Left lung (tissue), 10 donors: ENCODE measurements around the gene OR10T2. TPM values are rescaled to one million over a fixed set of nuclear protein-coding genes. Genes with fewer than 3 reads are reported as not detected.
A peak's percentile ranks its signal among the peaks of the same experiment; 100 is the strongest.
"Not testable (repeated sequence)": the region's sequence is repeated elsewhere in the genome, so short reads cannot be mapped to it uniquely, and the experiment has no call there.

ENCODE experiments used
- ATAC-seq: fragments of 200-7000 bp; cut with Tn5 transposase; one replicate; pipeline ENCODE4 v1.9.1; 2020; ENCODE audit warnings: moderate library complexity
- DNase-seq, 4 donors: peaks; one replicate each; pipeline ENCODE4 v3.0.0-alpha.2; 2013 to 2020
- H3K27ac ChIP-seq, 2 donors: fragments of 200-600 bp; sonication (generic) in 1 of 2; one replicate each; pipeline versions ENCODE4 v1.5.0 to v1.8.0; 2020 to 2021
- H3K27me3 ChIP-seq, 2 donors: fragments of 200-600 bp; sonication (generic) in 1 of 2; one replicate each; pipeline versions ENCODE4 v1.5.0 to v1.8.0; 2020 to 2021
- H3K36me3 ChIP-seq, 2 donors: fragments of 200-600 bp; sonication (generic) in 1 of 2; one replicate each; pipeline versions ENCODE4 v1.5.0 to v1.8.0; 2020 to 2021
- H3K4me1 ChIP-seq, 2 donors: fragments of 200-600 bp; one replicate each; pipeline ENCODE4 v1.8.0; 2021
- H3K4me3 ChIP-seq, 2 donors: fragments of 200-600 bp; sonication (generic) in 1 of 2; one replicate each; pipeline versions ENCODE4 v1.5.0 to v1.8.0; 2020 to 2021; ENCODE audit warnings: mild to moderate bottlenecking in 1 of 2
- H3K9me3 ChIP-seq, 2 donors: fragments of 200-600 bp; sonication (generic) in 1 of 2; one replicate each; pipeline versions ENCODE4 v1.5.0 to v1.8.0; 2020 to 2021
- intact Hi-C, 2 donors: fragments of 100-400 bp; cut with DNase I; formaldehyde crosslinking; loops; one replicate each; pipeline versions ENCODE4 v1.11.2 to v1.14.2; 2022
- polyA plus RNA-seq, 6 donors: library from polyadenylated mRNA; unstranded; fragments of 120-200 nt; gene quantifications; one replicate each; pipeline ENCODE4 v1.2.1, GENCODE V29; 2013; ENCODE audit not compliant: insufficient read length in 6 of 6
- total RNA-seq, 2 donors: library from RNA; stranded (reverse); fragmentation: NEBNext Ultra II Directional; extraction: Animal tissue kit (Norgen Biotek cat#: 25700); gene quantifications; one replicate each; pipeline ENCODE4 v1.2.1, GENCODE V29; 2021
- TF ChIP-seq, protein P1 (sequence below), 2 donors: fragments of 200-600 bp; sonication (generic) in 1 of 2; IDR thresholded peaks; one replicate each; pipeline versions ENCODE4 v1.5.0 to v1.8.0; 2021; ENCODE audit warnings: antibody characterized with exemption in 2 of 2
- donor health status: DM: no; HTN: yes; CAD: no.
- donor health status: DM: no; HTN: no; CAD: no.

Gene OR10T2
- total and polyA plus RNA-seq, 8 donors = not detected

DNA sequence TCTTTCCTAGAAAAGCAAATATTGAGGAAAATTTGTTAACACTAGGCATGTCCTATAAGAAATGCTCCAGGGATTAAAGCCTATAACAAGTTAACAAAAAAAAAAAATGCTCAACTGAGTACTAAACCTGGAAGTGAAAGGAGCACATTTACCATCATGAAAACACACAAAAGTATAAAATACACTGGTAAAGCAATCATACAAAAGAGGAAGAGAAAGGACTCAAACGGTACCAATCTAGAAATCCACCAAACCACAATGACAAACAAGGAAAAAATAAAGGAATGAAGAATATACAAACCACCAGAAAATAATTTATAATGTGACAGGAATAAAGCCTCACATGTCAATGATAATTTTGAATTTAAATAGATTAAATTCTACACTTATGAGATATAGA is 24.4 kb downstream of the OR10T2 start:
- Histone ChIP-seq H3K4me3 (no peak overlapping the region), H3K27ac (no peak overlapping the region), H3K9me3 (peaks cover 0 to 13% of the 10 kb centered on the region in 2 donors), H3K27me3 (no peaks in the 10 kb centered on the region), H3K36me3 (no peaks in the 10 kb centered on the region), H3K4me1 (no peaks in the 10 kb centered on the region)
- ATAC-seq = no peak
- no peak for DNase-seq
- TF ChIP-seq, protein P1, sequence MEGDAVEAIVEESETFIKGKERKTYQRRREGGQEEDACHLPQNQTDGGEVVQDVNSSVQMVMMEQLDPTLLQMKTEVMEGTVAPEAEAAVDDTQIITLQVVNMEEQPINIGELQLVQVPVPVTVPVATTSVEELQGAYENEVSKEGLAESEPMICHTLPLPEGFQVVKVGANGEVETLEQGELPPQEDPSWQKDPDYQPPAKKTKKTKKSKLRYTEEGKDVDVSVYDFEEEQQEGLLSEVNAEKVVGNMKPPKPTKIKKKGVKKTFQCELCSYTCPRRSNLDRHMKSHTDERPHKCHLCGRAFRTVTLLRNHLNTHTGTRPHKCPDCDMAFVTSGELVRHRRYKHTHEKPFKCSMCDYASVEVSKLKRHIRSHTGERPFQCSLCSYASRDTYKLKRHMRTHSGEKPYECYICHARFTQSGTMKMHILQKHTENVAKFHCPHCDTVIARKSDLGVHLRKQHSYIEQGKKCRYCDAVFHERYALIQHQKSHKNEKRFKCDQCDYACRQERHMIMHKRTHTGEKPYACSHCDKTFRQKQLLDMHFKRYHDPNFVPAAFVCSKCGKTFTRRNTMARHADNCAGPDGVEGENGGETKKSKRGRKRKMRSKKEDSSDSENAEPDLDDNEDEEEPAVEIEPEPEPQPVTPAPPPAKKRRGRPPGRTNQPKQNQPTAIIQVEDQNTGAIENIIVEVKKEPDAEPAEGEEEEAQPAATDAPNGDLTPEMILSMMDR (IDR thresholded peaks at IDR 0.05) = no peak
- intact Hi-C loops = no loop called here

DNA sequence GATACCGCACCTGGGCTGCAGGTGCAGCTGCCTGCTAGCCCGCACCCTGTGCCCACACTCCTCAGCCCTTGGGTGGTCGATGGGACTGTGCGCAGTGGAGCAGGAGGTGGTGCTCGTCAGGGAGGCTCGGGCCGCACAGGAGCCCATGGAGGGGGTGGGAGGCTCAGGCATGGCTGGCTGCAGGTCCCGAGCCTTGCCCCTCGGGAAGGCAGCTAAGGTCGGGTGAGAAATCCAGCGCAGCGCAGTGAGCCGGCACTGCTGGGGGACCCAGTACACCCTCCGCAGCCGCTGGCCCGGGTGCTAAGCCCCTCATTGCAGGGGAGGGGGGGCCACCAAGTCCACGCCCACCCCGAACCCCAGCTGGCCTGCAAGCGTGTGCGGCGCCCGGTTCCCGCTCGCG is 25.2 kb downstream of the OR10T2 start:
- H3K9me3 ChIP-seq = peaks cover 0 to 13% of the 10 kb centered on the region in 2 donors
- H3K27ac ChIP-seq, intact Hi-C loops, H3K27me3 ChIP-seq, ATAC-seq, H3K4me3 ChIP-seq, H3K36me3 ChIP-seq, H3K4me1 ChIP-seq: not testable (repeated sequence)
- DNase-seq = peak in 1 of 4 donors; percentile 62

DNA sequence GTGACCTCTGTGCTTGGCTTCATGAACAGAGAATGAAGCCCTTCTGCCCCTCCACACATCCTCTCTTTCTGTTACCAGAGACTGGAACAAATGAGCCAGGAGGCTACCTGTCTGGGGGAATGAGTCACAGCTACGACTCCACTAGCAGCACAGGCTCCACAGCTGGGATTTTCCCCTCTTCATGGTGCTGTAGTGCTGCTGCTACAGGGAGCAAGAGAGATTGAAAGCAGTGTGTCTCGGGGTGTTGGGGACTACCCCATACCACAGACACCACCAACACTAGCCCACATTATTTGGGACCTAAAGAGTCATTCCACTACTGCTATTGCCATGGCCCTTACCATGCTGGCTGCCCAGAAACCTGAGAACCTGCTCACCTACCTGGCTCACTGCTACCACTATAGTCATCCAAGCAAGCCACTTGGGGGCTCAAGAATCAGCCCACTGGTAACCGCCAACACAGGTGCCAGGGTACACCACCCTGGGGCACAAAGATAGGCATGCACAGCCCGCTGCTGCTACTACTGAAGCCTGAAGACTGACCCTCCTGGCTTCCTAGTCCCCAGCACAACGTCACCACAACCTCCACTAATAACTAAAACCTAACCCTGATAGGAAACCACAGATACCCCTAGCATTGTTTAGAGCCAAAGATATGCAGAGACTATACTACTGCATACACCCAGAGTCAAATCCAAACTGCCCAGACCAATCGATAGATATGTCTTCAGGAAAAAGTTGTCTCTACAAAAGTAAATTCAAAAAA is 27.9 kb downstream of the OR10T2 start:
- Histone ChIP-seq H3K36me3 (no peaks in the 10 kb centered on the region), H3K27me3 (no peaks in the 10 kb centered on the region), H3K4me3 (no peak overlapping the region), H3K4me1 (no peaks in the 10 kb centered on the region), H3K9me3 (peaks cover 0 to 13% of the 10 kb centered on the region in 2 donors), H3K27ac (no peak overlapping the region)
- ATAC-seq (no peak), DNase-seq (no peak)
- intact Hi-C loops = no loop called here
- TF ChIP-seq, protein P1 (IDR thresholded peaks at IDR 0.05) = no peak

DNA sequence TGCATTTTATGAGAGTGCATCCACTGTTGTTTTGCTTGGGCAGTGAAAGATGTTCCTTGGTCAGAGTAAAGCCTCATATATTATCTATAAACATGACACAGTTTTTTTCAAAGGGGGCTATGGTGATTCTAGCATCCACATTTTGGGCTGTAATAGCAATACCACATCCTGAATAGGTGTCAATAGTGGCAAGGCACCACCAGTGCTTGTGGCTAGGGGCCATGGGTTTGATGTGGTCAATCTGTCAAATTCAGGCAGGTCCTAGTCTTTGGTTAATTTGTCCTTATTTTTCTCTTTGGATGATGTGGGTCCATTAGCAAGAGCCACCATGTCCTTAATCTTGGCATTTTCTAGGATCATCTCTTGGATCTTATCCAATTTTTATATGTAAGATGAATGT is 32.5 kb downstream of the OR10T2 start:
- TF ChIP-seq, protein P1 (IDR thresholded peaks at IDR 0.05) = no peak
- ATAC-seq (no peak), DNase-seq (no peak)
- H3K4me3 ChIP-seq = no peak overlapping the region
- no peak overlapping the region for H3K27ac ChIP-seq
- intact Hi-C loops = no loop called here
- peaks cover 0 to 4% of the 10 kb centered on the region in 2 donors for H3K9me3 ChIP-seq
- H3K4me1 ChIP-seq = no peaks in the 10 kb centered on the region
- no peaks in the 10 kb centered on the region for H3K36me3 ChIP-seq
- no peaks in the 10 kb centered on the region for H3K27me3 ChIP-seq

DNA sequence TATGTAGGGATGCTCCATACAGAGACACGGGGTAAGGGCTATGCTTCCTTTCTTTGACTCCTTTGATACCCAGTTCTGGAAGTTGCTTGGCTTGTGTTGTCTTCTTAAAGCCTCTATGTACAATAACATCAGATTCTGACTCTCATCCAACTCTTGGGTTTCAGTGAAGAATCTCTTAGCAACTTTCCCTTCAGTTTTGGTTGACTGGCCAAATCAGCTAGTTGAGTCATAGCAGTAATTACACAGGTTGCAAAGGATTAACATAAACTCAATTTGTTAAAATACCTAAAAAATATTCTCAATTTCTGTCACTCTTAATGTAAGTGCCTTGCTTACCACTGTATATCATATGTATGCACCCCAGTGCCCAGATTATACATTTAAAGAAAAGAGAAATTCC is 36.3 kb downstream of the OR10T2 start:
- no peak for DNase-seq
- intact Hi-C loops = no loop called here
- no peaks in the 10 kb centered on the region for H3K27me3 ChIP-seq
- H3K36me3 ChIP-seq = no peaks in the 10 kb centered on the region
- no peaks in the 10 kb centered on the region for H3K9me3 ChIP-seq
- no peak overlapping the region for H3K27ac ChIP-seq
- H3K4me3 ChIP-seq = no peak overlapping the region
- no peaks in the 10 kb centered on the region for H3K4me1 ChIP-seq
- TF ChIP-seq, protein P1 (IDR thresholded peaks at IDR 0.05) = no peak
- ATAC-seq = no peak

DNA sequence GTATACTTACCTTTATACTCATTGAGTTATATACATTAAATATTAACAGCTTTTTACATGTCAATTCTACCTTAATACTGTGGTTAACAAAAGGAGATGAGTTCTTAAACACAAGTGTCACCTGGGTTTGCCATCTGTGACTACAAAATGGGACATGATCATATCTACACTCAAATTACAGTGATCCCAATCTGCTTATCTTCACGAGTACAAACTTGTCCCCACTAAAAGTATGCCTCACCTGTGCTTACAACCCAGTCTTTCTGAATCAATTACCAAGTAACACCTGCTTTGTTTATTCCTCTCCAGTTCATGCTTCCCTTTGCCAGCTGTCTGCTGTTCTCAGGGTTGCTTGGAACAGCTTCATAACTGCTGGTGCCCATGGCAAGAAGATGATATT is 36.8 kb downstream of the OR10T2 start:
- Histone ChIP-seq H3K4me1 (no peaks in the 10 kb centered on the region), H3K27me3 (no peaks in the 10 kb centered on the region), H3K27ac (no peak overlapping the region), H3K36me3 (no peaks in the 10 kb centered on the region), H3K4me3 (no peak overlapping the region), H3K9me3 (no peaks in the 10 kb centered on the region)
- TF ChIP-seq, protein P1 (IDR thresholded peaks at IDR 0.05) = no peak
- intact Hi-C loops = no loop called here
- ATAC-seq = no peak
- DNase-seq = no peak
